Putamen (tissue), 1 donor: ENCODE data around the gene SLC11A1.
A peak's percentile ranks its signal among the peaks of the same experiment; 100 is the strongest.

Experiments used
- DNase-seq: peaks from one replicate; pipeline ENCODE4 v3.0.0-alpha.2; 2016; ENCODE audit warnings: low spot score

Gene SLC11A1

GRCh38 chr2:218405086-218405745 lies 23.1 kb downstream of the SLC11A1 start:
- DNase-seq: no peak

- DNase-seq: no peak
Observed at GRCh38 chr2:218405746-218406208, 23.7 kb downstream of the SLC11A1 start.

GRCh38 chr2:218406209-218406948 lies 24.3 kb downstream of the SLC11A1 start:
- DNase-seq: peak; percentile 97

GRCh38 chr2:218406949-218407618 lies 25.0 kb downstream of the SLC11A1 start:
- peak; percentile 23 for DNase-seq

GRCh38 chr2:218407717-218408116 lies 25.6 kb downstream of the SLC11A1 start:
- DNase-seq: no peak

- DNase-seq: no peak
Observed at GRCh38 chr2:218418321-218418716, 36.2 kb downstream of the SLC11A1 start.

GRCh38 chr2:218418717-218419458 lies 36.8 kb downstream of the SLC11A1 start, which contains the start of gene VIL1:
VIL1 (plus strand) TSS chr2:218419123; CDS start chr2:218423779, 4,656 bp downstream.
- no peak for DNase-seq

GRCh38 chr2:218419630-218420216 lies 37.6 kb downstream of the SLC11A1 start:
- no peak for DNase-seq

- no peak for DNase-seq
Observed at GRCh38 chr2:218421027-218421426, 39.0 kb downstream of the SLC11A1 start.

GRCh38 chr2:218422403-218423086 lies 40.5 kb downstream of the SLC11A1 start:
- DNase-seq: no peak

GRCh38 chr2:218423584-218423983 lies 41.5 kb downstream of the SLC11A1 start:
- DNase-seq: no peak

GRCh38 chr2:218425531-218425930 lies 43.5 kb downstream of the SLC11A1 start:
- DNase-seq: no peak

- DNase-seq: no peak
Observed at GRCh38 chr2:218427741-218428140, 45.7 kb downstream of the SLC11A1 start.

GRCh38 chr2:218428846-218429558 lies 46.9 kb downstream of the SLC11A1 start:
- no peak for DNase-seq

GRCh38 chr2:218429911-218430692 lies 48.0 kb downstream of the SLC11A1 start:
- no peak for DNase-seq

GRCh38 chr2:218430721-218431120 lies 48.6 kb downstream of the SLC11A1 start:
- DNase-seq: no peak

GRCh38 chr2:218431878-218432277 lies 49.8 kb downstream of the SLC11A1 start:
- no peak for DNase-seq

- DNase-seq: no peak
Observed at GRCh38 chr2:218432676-218433365, 50.7 kb downstream of the SLC11A1 start.

- no peak for DNase-seq
Observed at GRCh38 chr2:218434456-218434855, 52.4 kb downstream of the SLC11A1 start.
